Mesenchymal stem cell (in vitro differentiated cells and primary cell): Measurements from ENCODE around the gene ZNF280C.

Experiments used
- DNase-seq: peaks from one replicate; pipeline ENCODE4 v3.0.0-alpha.2; 2013
- H2AFZ ChIP-seq: one replicate; pipeline ENCODE4 v1.6.1; 2013; ENCODE audit warnings: low read depth, mild to moderate bottlenecking, control low read depth, inconsistent platforms, low read length, moderate library complexity
- H2AK5ac ChIP-seq: 2 replicates; pipeline ENCODE4 v1.6.1; 2013; ENCODE audit warnings: low read length, moderate library complexity, mild to moderate bottlenecking, inconsistent platforms; ENCODE audit not compliant: severe bottlenecking
- H2BK120ac ChIP-seq: one replicate; pipeline ENCODE4 v1.6.1; 2013; ENCODE audit warnings: low read depth, mild to moderate bottlenecking, inconsistent platforms, low read length, moderate library complexity
- H2BK12ac ChIP-seq, 2 experiments: one replicate each; pipeline ENCODE4 v1.6.1; 2013; ENCODE audit warnings: inconsistent platforms in 2 of 2, low read length in 2 of 2, mild to moderate bottlenecking in 2 of 2, moderate library complexity in 2 of 2, control low read depth in 1 of 2
- H2BK15ac ChIP-seq: one replicate; pipeline ENCODE4 v1.6.1; 2013; ENCODE audit warnings: mild to moderate bottlenecking, low read depth, inconsistent platforms; ENCODE audit not compliant: poor library complexity, severe bottlenecking
- H2BK5ac ChIP-seq: 2 replicates; pipeline ENCODE4 v1.6.1; 2013; ENCODE audit warnings: low read depth, mild to moderate bottlenecking, low read length, control low read depth, inconsistent platforms; ENCODE audit not compliant: poor library complexity, severe bottlenecking
- H3K14ac ChIP-seq, 2 experiments: one replicate each; pipeline ENCODE4 v1.6.1; 2013; ENCODE audit warnings: inconsistent platforms in 2 of 2, low read length in 2 of 2, control low read depth in 1 of 2, mild to moderate bottlenecking in 1 of 2, moderate library complexity in 1 of 2
- H3K18ac ChIP-seq, 2 experiments: one replicate each; pipeline ENCODE4 v1.6.1; 2013; ENCODE audit warnings: inconsistent platforms in 2 of 2, low read length in 2 of 2, control low read depth in 1 of 2, low read depth in 1 of 2, mild to moderate bottlenecking in 1 of 2
- H3K23ac ChIP-seq, 2 experiments: one replicate each; pipeline ENCODE4 v1.6.1; 2013; ENCODE audit warnings: inconsistent platforms in 2 of 2, low read length in 2 of 2, mild to moderate bottlenecking in 2 of 2, moderate library complexity in 2 of 2, control low read depth in 1 of 2
- H3K27ac ChIP-seq: 2 replicates; pipeline ENCODE4 v1.5.1; 2013; ENCODE audit warnings: mild to moderate bottlenecking, moderate library complexity, low read length, control low read depth, inconsistent platforms; ENCODE audit not compliant: poor library complexity, severe bottlenecking
- H3K27me3 ChIP-seq, 2 experiments: 2 replicates each; pipeline versions ENCODE4 v1.6.1 to v1.7.0; 2013; ENCODE audit warnings: low read length in 2 of 2, mild to moderate bottlenecking in 2 of 2, moderate library complexity in 2 of 2, control low read depth in 1 of 2, inconsistent platforms in 1 of 2; ENCODE audit not compliant: control insufficient read depth in 1 of 2, insufficient read depth in 1 of 2
- H3K36me3 ChIP-seq, 2 experiments: 2 replicates each; pipeline versions ENCODE4 v1.6.1 to v1.7.0; 2013; ENCODE audit warnings: low read length in 2 of 2, control low read depth in 1 of 2, inconsistent platforms in 1 of 2, low read depth in 1 of 2, mild to moderate bottlenecking in 1 of 2; ENCODE audit not compliant: insufficient read depth in 2 of 2, control insufficient read depth in 1 of 2
- H3K4ac ChIP-seq, 2 experiments: one replicate each; pipeline ENCODE4 v1.6.1; 2013; ENCODE audit warnings: inconsistent platforms in 2 of 2, low read length in 2 of 2, mild to moderate bottlenecking in 2 of 2, moderate library complexity in 2 of 2, control low read depth in 1 of 2, low read depth in 1 of 2
- H3K4me1 ChIP-seq: 2 replicates; pipeline ENCODE4 v1.6.1; 2013; ENCODE audit warnings: low read depth, low read length, control low read depth; ENCODE audit not compliant: control insufficient read depth, insufficient read depth
- H3K4me2 ChIP-seq: 2 replicates; pipeline ENCODE4 v1.6.1; 2013; ENCODE audit warnings: low read length, mild to moderate bottlenecking, inconsistent platforms; ENCODE audit not compliant: poor library complexity, severe bottlenecking
- H3K4me3 ChIP-seq, 2 experiments: 2 replicates each; pipeline versions ENCODE4 v1.5.1 to v1.7.0; 2013; ENCODE audit warnings: low read length in 2 of 2, mild to moderate bottlenecking in 2 of 2, control low read depth in 1 of 2, low read depth in 1 of 2; ENCODE audit not compliant: insufficient read depth in 1 of 2
- H3K79me1 ChIP-seq: replicated peaks from 2 replicates; pipeline ENCODE4 v1.6.1; 2013; ENCODE audit warnings: mild to moderate bottlenecking, control low read depth, low read length, inconsistent platforms; ENCODE audit not compliant: poor library complexity, severe bottlenecking
- H3K9ac ChIP-seq: 2 replicates; pipeline ENCODE4 v1.7.0; 2013; ENCODE audit warnings: mild to moderate bottlenecking, low read length, moderate library complexity
- H3K9me3 ChIP-seq: 2 replicates; pipeline ENCODE4 v1.7.0; 2013; ENCODE audit warnings: mild to moderate bottlenecking, low read length; ENCODE audit not compliant: control insufficient read depth
- H4K8ac ChIP-seq: one replicate; pipeline ENCODE4 v1.6.1; 2013; ENCODE audit warnings: inconsistent platforms, mild to moderate bottlenecking, low read length, moderate library complexity
- H4K91ac ChIP-seq: one replicate; pipeline ENCODE4 v1.6.1; 2013; ENCODE audit warnings: mild to moderate bottlenecking, low read length, inconsistent platforms
- WGBS: methylation state at CpG from one replicate; pipeline ENCODE4 v1.1.7; 2013; ENCODE audit warnings: mixed read lengths; 5-methylcytosine and 5-hydroxymethylcytosine counted together

ZNF280C gene

GRCh38 chrX:130170752-130171445 lies 97.8 kb downstream of the ZNF280C start:
- Histone ChIP-seq H3K4me2 (peak overlapping the region; percentile 96), H3K14ac (no peak overlapping the region), H3K27me3 (peaks cover 10 to 14% of the 10 kb centered on the region in 2 experiments), H3K18ac (peak overlapping the region; percentile 12 to 57), H3K79me1 (no peaks in the 10 kb centered on the region), H2BK12ac (peak overlapping the region in 1 of 2 experiments; percentile 6), H2BK5ac (no peak overlapping the region), H3K36me3 (no peaks in the 10 kb centered on the region), H3K9me3 (no peaks in the 10 kb centered on the region), H3K23ac (peak overlapping the region in 1 of 2 experiments; percentile 80), H3K9ac (peak overlapping the region; percentile 61), H2BK15ac (no peak overlapping the region), H2BK120ac (no peak overlapping the region), H2AFZ (no peak overlapping the region), H2AK5ac (no peak overlapping the region), H3K4me3 (peak overlapping the region; percentile 56 to 69), H4K91ac (no peak overlapping the region), H3K4me1 (peaks cover 14% of the 10 kb centered on the region), H3K4ac (peak overlapping the region in 1 of 2 experiments; percentile 61), H3K27ac (no peak overlapping the region), H4K8ac (no peak overlapping the region)
- peak; percentile 28 for DNase-seq
- WGBS, result 11% methylated on average over 7 of the region's 36 CpGs

DNA sequence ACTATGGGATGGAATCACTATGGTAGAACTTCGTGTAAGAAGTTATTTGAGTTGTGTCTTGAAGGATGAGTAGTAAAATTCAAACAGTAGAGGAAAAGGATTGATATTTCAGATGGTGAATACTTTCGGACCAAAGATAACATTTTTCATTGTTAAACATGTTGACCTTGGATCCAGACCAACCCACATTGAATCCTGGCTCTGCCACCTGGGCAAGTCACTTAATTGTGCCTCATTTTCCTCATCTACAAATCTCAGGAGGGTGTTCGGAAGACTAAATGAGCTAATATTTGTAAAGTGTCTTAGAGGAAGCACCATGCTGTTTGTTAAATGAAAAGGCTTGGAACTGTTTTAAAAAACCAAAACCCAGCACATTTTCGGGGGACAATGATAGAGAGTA lies 101.7 kb downstream of the ZNF280C start:
- H3K9ac ChIP-seq, result peak overlapping the region; percentile 85
- no peak overlapping the region for H2BK5ac ChIP-seq
- H3K14ac ChIP-seq, result no peak overlapping the region
- H3K4me1 ChIP-seq, result peaks cover 14% of the 10 kb centered on the region
- H3K4ac ChIP-seq, result no peak overlapping the region
- H2AK5ac ChIP-seq, result no peak overlapping the region
- H3K9me3 ChIP-seq, result no peaks in the 10 kb centered on the region
- H2BK12ac ChIP-seq, result no peak overlapping the region
- WGBS, result 97% methylated on average over 2 of the region's 4 CpGs
- no peak overlapping the region for H3K18ac ChIP-seq
- H3K36me3 ChIP-seq, result no peaks in the 10 kb centered on the region
- H2BK15ac ChIP-seq, result no peak overlapping the region
- H4K91ac ChIP-seq, result no peak overlapping the region
- H3K4me2 ChIP-seq, result peak overlapping the region; percentile 72
- H4K8ac ChIP-seq, result no peak overlapping the region
- H3K27me3 ChIP-seq, result peaks cover 5 to 13% of the 10 kb centered on the region in 2 experiments
- peak overlapping the region in 1 of 2 experiments; percentile 81 for H3K4me3 ChIP-seq
- no peak overlapping the region for H2AFZ ChIP-seq
- no peaks in the 10 kb centered on the region for H3K79me1 ChIP-seq
- DNase-seq, result no peak
- no peak overlapping the region for H3K23ac ChIP-seq
- H3K27ac ChIP-seq, result no peak overlapping the region
- H2BK120ac ChIP-seq, result no peak overlapping the region

DNA sequence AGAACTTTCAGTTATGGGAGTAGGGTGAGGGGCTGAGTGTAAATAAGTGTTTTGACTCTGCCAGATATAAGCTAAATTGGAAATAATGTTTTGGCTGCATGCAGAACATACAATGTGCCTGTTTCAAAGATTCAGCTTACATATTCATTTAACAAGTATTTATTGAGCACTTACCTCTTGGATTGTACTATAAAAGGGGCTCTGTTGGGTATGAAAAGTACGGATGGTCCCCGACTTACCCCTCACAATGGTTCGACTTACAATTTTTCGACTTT lies 102.3 kb downstream of the ZNF280C start:
- no peak overlapping the region for H4K8ac ChIP-seq
- peaks cover 8% of the 10 kb centered on the region for H3K4me1 ChIP-seq
- no peak overlapping the region for H3K4ac ChIP-seq
- no peak overlapping the region for H3K14ac ChIP-seq
- H3K4me3 ChIP-seq, result peak overlapping the region in 1 of 2 experiments; percentile 81
- H3K79me1 ChIP-seq, result no peaks in the 10 kb centered on the region
- no peak overlapping the region for H2BK12ac ChIP-seq
- no peak overlapping the region for H2BK120ac ChIP-seq
- H3K4me2 ChIP-seq, result peak overlapping the region; percentile 72
- 21% methylated on average over 4 of the region's 4 CpGs for WGBS
- H3K36me3 ChIP-seq, result no peaks in the 10 kb centered on the region
- H2AFZ ChIP-seq, result no peak overlapping the region
- H3K23ac ChIP-seq, result no peak overlapping the region
- no peak overlapping the region for H2BK5ac ChIP-seq
- no peak for DNase-seq
- H3K9me3 ChIP-seq, result no peaks in the 10 kb centered on the region
- H2AK5ac ChIP-seq, result no peak overlapping the region
- peak overlapping the region; percentile 85 for H3K9ac ChIP-seq
- H3K27me3 ChIP-seq, result peaks cover 4 to 15% of the 10 kb centered on the region in 2 experiments
- no peak overlapping the region for H3K18ac ChIP-seq
- H3K27ac ChIP-seq, result peak overlapping the region; percentile 84
- no peak overlapping the region for H2BK15ac ChIP-seq
- no peak overlapping the region for H4K91ac ChIP-seq

- Histone ChIP-seq H3K14ac (peak within 1 kb of the TSS in 1 of 2 experiments; percentile 53), H3K18ac (peak within 1 kb of the TSS in 1 of 2 experiments; percentile 91), H3K9ac (peak within 1 kb of the TSS; percentile 85), H3K4me3 (peak within 1 kb of the TSS; percentile 77 to 81), H2BK5ac (peak within 1 kb of the TSS; percentile 35), H2BK15ac (no peak within 1 kb of the TSS), H3K4me2 (peak within 1 kb of the TSS; percentile 72), H4K8ac (peak within 1 kb of the TSS; percentile 82), H3K79me1 (no peaks in the 10 kb centered on the region), H3K23ac (no peak within 1 kb of the TSS), H3K27ac (peak within 1 kb of the TSS; percentile 99), H3K36me3 (no peaks in the 10 kb centered on the region), H2BK12ac (peak within 1 kb of the TSS in 1 of 2 experiments; percentile 15), H2AFZ (no peak within 1 kb of the TSS), H3K4me1 (peaks cover 3% of the 10 kb centered on the region), H2AK5ac (no peak within 1 kb of the TSS), H2BK120ac (no peak within 1 kb of the TSS), H3K9me3 (no peaks in the 10 kb centered on the region), H3K27me3 (peaks cover 3 to 15% of the 10 kb centered on the region in 2 experiments), H3K4ac (peak within 1 kb of the TSS in 1 of 2 experiments; percentile 87), H4K91ac (peak within 1 kb of the TSS; percentile 43)
- peak; percentile 96 for DNase-seq
- WGBS, result 0% methylated on average over 40 of the region's 50 CpGs
Observed at GRCh38 chrX:130165703-130166502, 102.8 kb downstream of the ZNF280C start, which contains the start of gene AIFM1. TSS of gene AIFM1 (minus strand) at chrX:130165841. CDS start at chrX:130165656, 185 bp downstream.
